HCEC 1CT (cell line): ENCODE results near the gene CD63.

ENCODE experiments used
- DNase-seq: peaks from one replicate; pipeline ENCODE4 v3.0.0-alpha.2; 2017

Gene CD63

DNA sequence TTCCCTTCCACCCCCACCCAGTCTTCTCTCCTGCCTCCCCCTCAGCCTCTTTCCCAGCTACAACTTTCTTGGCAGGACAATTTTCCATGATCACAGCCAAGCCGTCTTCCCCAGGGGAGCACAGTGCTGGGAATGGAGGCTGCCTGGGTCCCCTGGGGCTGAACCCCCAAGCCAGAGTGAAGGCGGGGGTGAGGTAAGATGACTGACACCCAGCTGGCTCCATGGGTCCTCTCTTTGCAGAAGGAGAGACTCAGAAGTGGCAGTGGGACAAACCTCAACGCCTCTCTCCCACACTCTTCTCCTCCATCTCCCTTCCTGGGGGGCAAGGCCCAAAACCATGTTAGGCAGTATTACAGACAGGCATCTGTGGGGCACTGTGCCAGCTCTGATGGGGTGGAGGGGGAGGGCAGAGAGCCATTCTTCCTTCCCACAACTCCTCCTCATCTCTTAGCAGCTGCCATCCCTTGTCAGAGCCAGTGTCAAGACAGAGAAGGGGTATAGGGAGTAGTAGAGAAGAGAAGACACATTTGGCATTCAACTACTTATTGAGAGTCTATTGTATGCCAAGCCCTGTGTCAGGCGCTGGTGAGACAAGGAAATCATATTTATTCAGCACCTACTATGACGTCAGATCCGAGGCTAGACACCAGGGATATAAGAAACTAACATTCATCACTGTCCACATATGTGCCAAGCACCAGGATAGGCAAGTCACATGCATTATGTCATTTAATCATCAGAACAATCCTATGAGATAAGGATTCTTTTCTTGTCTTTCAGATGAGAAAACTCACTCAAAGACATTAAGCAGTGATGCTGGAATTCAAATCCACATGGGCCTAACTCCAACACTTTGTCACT lies 24.7 kb downstream of the CD63 start:
- no peak for DNase-seq

DNA sequence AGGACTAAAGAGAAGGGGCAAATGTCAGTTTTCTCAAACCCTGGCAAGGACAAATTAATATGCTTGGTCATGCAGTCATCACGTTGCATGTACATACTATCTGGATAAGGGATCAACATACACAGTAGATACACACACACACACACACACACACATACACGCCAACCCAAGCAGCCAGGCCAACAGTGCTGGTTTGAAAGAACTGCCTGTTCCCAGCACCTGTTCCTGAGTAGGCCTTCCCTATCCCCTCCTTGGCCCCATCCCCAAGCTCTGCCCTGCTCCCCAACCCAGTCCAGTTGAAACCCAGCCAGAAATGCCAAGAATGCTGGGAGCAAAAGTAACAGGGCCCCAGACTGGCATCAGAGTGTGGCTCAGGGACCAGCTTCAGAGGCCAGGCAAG lies 25.5 kb downstream of the CD63 start:
- no peak for DNase-seq

DNA sequence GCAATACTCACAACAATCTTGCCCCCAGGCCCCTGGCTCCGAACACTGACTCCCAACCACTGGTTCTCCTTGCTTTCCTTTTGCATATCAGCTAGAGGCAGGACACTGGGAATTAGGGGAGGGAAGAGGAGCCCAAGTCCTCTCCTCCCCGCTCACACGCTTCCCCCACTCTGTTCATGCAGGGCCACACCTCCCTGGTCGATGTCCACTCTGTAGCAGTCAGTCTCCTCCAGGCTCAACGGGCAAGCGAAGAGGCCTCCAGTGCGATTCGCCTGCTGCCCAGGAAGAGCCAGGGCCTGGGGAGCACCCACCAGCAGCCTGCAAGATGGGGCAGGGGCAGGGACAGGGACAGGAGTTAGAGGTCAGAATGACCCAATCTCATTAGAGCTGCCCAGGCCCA lies 25.9 kb downstream of the CD63 start:
- no peak for DNase-seq

DNA sequence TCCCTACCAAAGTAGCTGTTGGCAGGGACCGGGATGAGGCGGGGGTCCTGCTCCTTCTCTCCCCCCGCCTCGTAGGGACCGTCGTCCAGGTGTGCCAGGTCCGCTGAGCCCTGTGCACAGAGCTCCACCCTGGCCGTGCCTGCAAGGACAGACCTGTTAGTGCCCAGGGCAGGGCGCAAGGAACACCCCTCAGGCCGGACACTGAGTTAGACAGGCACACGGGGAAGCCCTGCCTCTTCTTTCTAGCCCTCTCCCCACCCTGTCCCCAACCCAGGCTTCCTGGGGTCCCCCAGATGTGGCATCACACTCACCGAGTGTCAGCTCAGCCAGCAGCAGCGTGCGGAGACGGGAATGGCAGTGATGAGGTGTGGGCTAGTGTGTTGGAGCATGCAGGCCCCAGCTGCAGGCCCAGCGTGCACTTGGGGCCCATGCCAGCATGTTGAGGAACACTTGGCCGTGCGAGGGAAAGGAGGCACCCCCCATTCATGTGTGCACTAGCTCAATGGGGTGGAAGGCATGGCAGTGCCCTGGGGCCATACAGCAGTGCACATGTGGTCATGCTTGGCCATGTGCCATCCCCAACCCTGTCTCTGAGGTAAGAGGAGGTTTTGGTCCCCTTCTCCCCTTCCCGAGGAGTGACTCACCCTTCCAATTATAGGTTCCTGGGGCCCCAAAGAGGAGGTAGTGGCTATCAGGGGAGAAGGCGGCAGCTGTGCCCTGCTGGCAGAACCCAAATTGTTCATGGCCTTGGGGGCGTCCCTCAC lies 28.4 kb downstream of the CD63 start:
- peak; percentile 43 for DNase-seq

DNA sequence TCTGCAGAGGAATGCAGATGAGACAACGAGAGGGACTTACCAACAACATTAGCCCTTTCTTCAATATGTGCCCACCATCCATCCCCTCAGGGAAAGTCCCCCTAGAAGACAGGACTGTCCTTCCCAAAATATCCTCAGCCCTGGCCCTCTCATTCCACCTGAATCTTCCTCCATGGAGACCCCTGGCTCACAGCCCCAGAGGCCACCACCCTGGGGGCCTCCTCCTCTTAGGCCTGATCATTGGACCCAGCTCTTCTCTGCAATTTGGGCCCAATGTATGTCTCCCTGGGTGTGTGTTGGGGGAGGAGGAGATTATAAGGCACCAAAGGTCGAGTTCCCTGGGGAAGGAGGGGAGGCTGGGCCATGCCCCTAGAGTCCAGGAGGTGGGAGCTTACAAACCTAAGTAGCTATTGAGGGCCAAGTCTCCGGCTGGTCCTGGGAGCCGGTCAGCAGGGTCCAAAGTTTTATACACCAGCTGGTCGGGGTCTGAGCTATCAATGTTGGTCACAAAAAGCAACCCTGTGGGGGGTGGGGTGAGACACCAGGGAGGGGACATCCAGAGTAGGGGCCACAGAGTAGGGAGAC lies 29.2 kb downstream of the CD63 start:
- DNase-seq = no peak

DNA sequence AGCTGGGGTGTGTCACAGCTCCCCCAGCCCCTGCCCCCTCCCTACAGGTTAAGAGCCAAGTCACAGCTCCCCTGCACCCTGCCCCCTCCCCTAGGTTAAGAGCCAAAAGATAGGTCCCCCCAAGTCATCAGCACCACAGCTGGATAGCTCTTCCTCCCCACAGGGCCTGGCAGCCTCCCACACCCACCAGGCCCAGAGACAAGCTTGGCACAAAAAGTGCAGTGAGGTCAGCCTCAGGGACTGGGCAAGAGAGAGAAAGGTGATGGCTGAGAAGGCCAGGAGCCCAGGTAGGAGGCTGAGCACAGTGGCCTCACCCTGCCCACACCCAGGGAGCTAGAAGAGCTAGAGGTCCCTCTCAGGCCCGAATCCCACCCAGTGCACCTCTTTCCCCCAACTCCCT lies 29.8 kb downstream of the CD63 start:
- DNase-seq = no peak

DNA sequence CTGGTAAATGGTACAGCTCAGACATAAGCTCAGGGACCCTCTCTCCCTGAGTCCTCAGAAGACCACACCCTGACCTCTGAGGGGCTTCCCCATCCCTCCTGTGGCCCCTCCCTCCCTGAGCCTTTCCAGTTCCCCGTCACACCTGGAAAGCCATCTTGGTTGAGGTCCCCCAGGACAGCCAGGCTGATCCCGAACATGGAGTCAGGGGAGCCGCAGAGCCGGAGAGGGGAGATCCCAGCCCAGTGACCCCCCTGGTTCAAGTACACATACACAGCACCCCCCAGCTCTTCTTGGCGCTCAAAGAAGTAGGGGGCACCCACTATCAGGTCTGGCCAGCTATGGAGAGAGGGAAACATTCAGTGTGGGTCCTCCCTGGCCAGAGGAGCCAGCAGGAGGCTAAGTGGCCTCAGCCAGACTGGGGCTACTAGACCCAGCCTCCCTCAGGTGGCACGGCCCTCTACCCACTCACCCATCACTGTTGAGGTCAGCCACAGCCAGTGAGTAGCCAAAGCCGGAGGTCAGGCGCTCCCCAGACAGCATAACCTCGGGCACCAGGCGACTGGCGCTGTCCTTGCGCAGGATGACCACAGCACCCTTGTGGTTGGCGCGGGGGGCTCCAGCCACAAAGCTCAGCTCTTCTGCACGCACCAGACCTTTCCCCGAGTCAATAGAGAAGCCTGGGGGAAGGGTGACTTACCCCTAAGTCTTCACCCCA lies 30.4 kb downstream of the CD63 start:
- no peak for DNase-seq

DNA sequence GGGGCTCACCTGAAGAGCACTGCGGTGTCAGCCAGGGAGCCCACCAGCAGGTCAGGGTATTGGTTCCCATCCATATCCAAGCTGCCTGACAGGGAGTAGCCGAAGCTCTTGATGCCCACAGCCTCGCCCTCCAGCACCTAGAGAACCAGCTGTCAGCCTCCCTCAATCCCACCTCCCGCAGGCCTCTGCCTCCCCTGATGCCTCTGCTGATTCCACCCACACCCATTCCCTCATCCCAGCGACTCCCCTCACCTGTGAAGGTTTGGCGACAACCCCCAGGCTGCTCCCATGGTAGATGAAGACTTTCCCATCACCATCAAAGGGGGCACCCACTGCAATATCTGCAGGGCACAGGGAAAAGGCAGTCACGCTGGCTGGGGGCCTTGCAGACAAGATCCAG lies 31.1 kb downstream of the CD63 start:
- no peak for DNase-seq

DNA sequence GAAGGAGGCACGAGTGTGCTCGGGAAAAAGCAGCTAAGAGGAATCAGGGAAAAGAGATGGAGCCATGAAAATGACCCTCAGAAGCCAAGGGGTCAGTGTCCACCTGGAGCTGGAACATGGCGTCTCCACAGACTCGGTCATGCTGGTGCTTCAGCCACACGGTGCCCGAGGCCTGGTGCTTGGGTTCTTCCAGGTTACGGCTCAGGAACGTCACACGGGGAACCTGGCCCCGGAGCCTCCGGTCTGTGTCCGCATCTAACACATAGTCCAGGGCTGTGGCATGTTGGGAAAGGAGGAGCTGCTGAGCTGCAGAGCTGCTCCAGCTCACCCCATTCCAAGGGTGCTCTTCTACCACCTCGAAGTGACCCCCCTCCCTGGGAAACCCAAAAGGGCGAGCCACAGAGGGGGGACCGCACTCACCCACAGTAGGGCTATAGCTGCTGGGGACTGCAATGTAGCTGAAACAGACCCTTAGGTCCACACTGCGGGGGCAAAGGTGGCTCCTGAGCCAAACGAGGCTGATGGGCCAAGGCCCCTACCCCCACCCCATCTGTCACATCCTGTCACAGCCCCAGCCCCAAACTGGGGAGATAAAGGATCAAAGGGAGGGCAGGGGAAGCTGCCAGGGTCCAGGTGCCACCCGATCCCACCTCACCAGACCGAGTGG lies 31.9 kb downstream of the CD63 start:
- no peak for DNase-seq

DNA sequence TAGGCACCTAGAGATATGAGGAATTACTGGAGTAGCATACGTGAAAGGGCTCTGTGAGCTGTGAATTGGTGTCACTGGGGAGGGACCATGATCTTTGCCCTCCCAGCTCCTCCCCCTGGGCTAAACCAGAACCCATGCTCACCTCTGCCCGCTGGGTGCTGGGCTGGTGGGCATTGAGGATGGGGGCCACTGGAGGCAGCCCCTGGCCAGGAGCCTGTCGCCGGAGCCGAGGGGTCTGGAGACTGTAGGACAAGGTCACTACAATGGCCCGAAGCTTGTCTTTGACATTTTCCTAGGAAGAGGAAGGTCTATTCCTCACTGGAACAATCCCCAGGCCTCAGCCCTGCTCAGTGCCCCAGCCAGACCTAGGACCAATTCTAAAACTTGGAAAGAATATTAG lies 32.7 kb downstream of the CD63 start:
- DNase-seq = no peak

DNA sequence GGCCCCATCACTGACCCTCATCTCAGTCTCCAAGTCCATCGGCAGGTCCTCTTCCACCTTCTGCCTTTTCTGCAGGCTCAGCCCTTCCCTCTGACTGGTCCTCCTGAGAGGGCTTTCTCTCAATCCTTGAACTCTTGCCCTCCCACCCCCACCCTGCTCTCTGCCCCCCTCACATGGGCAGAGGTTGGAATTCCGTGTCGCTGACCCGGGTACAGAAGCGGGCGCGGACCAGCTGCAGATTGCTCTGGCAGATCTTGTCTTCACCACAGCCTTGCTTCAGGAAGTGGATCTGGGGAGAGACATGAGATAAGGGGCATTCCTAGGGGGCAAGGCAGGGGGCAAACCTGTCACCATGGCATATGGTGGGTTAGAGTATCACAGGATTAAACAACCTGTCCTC lies 33.5 kb downstream of the CD63 start:
- no peak for DNase-seq

DNA sequence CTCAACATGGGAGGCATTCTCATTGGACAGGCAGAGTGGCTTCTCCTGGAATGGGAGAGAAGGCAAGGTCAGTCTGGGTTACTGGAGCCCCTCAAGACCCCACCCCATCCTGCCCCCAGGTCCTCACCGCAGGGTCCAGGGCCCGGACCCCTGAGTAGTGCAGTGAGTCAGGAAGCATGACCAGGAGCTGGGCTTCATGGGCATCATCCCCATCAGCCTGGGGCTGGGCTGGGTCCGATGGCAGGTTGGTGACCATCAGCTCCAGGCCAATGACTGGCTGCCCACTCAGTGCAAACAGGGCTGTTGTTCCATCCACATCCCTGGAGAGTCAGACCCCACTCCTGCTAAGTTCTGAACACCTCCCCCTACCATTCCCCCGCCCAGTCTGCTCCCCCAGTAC lies 34.2 kb downstream of the CD63 start:
- DNase-seq = no peak

DNA sequence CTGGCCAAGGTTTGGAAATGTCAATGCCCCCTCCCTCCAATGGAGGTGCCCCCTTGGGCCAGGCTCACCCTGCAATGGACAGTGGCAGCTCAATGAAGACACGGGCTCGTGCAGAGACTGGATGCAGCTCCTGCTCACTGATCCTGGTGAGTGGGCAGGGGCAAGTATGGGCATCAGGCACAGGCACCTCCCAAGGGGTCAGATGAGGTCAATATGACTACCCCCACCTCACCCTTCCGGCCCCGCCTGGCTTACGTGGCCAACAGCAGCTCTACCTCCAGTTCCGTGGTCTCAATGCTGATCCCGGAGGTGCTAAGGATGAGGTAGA lies 34.7 kb downstream of the CD63 start:
- no peak for DNase-seq

DNA sequence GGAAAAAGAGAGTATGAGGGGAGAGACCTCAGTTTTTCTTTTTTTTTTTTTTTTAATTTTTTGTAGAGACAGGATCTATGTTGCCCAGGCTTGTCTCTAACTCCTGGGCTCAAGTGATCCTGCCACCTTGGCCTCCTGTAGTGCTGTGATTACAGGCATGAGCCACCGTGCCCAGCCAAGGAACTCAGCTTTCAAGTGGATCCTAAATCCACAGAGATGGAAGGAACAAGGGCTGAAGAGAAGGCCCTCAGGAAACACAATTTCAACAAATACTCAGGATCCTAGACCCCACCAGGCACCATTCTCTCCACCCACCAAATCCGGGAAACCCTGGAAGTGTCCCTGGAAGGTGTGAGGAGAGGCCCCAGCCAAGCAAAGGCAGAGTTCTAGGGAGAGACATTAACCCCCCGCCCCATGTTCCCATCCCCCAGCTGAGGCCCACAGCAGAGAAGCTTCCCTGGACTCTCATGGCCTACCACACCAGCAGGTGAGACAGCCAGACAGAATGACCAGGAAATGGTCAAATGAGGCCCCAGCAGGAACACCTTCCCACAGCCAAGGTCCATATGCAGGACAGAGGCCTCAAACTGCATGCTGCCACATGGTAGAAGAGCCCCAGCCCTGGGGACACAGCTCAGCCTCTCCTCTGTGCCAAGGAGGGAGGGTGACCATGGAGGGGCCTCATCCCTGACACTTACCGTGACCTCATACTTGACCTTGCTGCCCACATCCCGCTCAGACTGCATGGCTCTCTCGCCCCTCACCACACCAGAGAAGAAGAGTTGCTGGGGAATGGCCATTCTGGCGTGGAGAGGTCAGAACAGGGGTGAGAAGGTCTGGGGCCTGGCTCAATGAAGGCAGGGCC lies 35.3 kb downstream of the CD63 start:
- no peak for DNase-seq

DNA sequence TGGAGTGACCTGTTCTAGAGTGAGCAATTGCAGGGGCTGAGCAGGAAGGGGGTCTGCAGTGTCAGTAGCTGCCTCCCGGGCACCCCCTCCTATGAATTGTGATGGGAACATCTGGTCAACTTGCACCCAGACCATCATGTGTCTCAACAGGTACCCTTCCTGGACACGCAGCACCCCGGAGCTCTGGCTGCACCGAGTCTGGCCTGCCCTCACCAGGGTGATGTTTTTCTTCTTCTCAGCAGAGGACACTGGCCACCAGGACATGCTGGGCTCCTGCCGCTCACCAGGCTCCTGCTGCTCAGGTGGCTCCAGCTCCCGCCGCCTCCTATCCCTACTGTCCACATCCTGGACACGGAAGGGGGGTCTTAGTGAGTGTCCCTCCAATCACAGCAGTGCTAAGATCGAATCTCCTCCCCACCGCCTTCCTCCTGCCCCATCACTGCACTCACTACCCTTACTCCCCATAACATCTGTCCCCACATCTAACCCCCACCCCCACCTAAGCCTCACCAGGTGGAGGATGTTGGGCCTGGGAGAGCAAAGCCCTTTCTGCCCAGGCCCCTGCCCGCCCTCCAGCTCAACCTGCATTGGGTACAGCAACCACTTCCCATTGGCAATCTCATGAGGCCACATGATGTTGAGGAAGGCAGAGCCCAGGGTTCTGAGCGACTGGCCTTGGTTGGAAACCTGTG lies 36.0 kb downstream of the CD63 start:
- DNase-seq = no peak

DNA sequence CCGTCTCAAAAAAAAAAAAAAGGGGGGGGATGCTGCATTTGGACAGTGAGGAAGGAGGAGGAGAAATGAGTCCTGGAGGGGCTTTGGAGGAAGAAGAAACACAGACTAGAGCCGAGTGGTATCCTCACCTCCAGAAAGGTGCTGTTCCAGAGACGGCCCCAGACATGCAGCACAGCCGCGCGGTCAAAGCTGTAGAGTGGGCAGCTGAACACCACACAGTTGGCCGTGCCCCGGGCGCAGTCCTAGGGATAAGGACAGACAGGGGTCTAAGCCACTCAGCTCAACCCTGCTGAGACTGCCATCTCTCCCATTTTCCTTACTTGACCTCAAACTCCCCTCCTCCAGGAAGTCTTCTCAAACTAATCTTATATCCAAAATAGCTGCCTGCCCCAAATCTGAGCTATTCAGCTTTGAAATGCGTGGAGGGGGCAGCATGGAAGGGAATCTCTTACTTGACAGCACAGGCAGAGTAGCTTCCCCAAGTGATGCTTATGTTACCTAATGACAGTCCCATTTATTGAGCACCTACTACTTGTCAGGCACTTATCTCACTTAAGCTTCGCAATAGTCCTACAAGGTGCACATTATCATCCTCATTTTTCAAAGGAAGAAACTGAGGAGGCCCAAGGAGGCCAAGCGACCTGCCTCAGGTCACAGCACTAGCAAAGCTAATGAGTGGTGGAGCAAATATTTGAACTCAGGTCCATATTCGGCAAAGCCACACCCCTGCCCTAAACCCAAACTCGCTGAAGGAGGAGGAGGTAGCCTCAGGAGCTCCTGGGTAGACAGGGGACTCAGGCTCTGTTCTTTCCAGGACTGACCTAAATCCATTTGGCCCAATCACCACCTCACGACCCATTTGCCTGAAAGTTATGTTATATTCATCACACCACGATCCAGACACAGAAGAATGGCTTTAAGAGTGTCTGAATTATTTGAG lies 39.8 kb downstream of the CD63 start:
- DNase-seq = no peak

DNA sequence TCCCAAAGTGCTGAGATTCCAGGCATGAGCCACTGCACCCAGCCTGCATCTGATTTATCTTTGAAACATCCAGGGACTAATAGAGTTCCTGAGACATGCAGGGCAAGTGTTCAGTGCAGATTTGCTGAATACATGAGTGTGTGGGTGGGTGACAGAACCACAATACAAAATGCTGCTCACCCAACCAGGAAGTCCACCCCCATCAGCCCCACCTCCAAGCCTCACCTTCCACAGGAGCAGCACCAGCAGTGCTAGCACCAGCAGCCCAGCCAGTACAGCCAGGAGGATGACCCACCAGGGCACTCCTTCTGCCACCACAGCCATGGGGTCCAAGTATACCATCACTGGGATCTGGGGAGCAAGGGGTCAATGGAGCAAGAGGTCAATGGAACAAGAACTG lies 41.1 kb downstream of the CD63 start:
- DNase-seq = no peak

DNA sequence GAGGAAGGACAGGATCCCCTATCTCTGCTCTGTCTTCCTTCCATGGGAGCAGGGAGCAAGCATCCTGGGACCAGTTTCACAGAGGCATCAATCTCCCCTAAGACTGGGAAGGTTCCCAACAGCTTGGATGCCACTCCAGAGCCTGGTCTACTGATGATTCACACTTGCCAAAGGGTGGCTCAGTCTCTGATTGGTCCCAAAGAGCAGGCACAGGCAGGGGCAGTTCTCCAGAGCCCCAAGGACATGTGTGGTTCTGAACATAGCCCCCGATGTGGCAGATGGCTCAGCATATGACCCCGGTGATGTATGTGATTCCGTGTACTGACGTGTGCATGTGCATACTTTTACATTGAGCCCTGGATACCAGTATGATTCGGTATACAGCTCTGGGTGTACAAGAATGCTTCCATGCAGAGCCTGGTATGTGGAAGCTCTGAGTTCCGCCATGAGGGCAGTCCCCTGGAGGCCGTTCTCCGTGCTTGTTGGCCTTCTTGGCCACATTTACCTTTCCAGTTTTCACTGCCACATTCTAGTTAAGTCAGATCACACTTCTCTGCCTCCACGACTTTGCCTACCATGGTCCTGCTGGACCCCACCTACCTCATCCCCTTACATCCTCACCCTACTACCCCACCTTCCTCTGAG lies 42.3 kb downstream of the CD63 start:
- no peak for DNase-seq

DNA sequence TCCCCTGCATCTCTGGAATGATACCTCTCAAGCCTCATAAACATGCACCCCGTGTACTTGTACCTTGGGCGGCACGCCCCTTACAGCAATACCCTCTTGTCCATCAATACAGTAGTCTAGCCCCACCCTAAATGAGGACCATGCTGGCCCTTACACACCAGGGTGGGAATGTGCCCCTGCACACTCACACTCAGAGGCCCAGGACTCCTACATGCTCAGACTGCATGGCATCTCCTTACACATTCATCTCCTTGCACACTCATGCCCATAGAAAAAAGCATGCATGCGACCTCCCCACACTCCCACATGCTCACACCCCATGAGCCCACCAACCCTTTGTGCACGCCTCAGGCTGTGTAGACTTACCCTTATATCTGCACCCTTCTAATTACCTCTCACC lies 43.1 kb downstream of the CD63 start:
- DNase-seq = no peak
